Stimulated activated CD4-positive, alpha-beta T cell treated with anti-CD3 and anti-CD28 coated beads, Interleukin-1b, Interleukin-23, amount 100 ng/mL, for 4 hours (primary cell): ENCODE measurements around the gene GSTP1.
A peak's percentile ranks its signal among the peaks of the same experiment; 100 is the strongest.
"Not testable (repeated sequence)": the region's sequence is repeated elsewhere in the genome, so short reads cannot be mapped to it uniquely, and the experiment has no call there.

Source experiments
- DNase-seq, 2 donors: peaks; one replicate each; pipeline ENCODE4 v3.0.0-alpha.2; 2020; ENCODE audit warnings: low read depth in 2 of 2

Gene GSTP1

GRCh38 chr11:67597458-67597857 is 13.8 kb downstream of the GSTP1 start:
- DNase-seq: not testable (repeated sequence)

DNA sequence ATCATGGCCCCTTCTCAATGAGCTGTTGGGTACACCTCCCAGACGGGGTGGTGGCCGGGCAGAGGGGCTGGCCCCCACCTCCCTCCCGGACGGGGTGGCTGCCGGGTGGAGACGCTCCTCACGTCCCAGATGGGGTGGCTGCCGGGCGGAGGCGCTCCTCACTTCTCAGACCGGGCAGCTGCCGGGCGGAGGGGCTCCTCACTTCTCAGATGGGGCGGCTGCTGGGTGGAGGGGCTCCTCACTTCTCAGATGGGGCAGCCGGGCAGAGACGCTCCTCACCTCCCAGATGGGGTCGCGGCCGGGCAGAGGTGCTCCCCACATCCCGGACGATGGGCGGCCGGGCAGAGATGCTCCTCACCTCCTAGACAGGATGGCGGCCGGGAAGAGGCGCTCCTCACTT is 14.4 kb downstream of the GSTP1 start:
- DNase-seq: not testable (repeated sequence)

DNA sequence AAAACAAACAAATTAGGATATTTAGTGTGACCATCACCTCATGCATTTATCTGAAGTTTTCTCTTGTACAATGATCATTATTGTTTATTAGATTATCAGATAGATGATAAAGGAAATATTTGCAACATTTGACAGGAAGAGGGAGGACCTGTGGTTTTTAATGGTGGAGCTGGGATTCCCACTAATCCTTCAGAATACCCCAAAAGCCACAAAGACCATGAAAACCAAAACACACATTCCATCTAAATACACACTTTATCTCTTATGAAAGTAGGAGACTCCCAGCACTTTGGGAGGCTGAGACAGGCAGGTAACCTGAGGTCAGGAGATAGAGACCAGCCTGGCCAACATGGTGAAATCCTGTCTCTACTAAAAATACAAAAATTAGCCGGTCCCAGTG is 15.5 kb downstream of the GSTP1 start:
- no peak for DNase-seq

DNA sequence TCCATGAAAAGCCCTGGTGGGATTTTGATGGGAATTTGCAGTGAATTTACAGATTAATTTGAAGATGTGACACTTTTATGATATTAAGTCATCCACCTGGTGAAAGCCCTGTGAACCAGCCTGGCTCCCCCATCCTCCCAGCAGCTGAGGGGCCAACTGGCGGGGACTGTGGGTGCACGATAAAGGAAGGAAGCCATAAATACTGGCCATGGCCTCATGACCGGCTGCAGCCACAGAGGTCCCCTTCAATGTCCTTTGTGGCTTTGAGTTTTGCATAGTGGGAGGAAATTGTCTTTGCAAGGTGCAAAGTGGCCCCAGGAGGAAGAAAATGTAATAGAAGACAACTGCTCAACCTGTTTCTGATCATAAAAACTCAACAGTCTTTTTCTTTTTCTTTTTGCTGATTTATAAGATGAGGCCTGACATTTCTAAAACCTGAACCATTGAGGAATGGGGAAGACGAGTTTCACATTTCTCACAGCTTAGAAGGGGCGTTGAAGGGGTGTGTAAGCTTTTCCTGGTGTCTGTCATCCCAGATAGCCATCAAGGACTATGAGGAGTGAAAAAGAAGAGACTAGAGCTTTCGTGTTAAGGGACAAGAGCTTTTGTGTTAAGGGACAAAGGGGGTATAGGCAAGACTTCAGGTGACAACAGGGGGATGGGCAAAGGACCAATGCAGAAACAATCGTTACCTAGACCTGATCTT is 16.9 kb downstream of the GSTP1 start:
- no peak for DNase-seq

- no peak for DNase-seq
These were observed 17.5 kb downstream of the GSTP1 start for GRCh38 chr11:67601098-67601497.

- DNase-seq: not testable (repeated sequence)
These were observed 20.5 kb downstream of the GSTP1 start for GRCh38 chr11:67604119-67604518.

DNA sequence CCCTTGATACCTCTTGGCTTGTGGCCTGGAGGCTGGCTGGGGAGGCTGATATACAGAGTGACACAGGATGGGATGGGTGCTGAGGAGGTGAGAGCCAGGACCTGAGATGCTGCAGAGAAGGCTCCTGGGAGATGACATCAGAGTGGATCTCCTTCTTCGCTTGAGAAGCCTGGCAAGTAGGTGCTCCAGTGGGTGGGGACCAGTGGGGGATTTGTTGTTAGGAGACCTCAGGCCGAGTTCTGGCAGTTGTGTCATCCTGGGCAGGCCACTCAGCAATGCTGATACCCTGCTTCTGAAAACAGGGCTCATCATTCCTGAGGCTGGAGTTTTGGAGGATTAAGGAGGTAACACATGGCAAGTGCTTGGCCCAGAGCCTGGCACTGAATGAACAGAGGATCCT is 21.2 kb downstream of the GSTP1 start:
- no peak for DNase-seq

DNA sequence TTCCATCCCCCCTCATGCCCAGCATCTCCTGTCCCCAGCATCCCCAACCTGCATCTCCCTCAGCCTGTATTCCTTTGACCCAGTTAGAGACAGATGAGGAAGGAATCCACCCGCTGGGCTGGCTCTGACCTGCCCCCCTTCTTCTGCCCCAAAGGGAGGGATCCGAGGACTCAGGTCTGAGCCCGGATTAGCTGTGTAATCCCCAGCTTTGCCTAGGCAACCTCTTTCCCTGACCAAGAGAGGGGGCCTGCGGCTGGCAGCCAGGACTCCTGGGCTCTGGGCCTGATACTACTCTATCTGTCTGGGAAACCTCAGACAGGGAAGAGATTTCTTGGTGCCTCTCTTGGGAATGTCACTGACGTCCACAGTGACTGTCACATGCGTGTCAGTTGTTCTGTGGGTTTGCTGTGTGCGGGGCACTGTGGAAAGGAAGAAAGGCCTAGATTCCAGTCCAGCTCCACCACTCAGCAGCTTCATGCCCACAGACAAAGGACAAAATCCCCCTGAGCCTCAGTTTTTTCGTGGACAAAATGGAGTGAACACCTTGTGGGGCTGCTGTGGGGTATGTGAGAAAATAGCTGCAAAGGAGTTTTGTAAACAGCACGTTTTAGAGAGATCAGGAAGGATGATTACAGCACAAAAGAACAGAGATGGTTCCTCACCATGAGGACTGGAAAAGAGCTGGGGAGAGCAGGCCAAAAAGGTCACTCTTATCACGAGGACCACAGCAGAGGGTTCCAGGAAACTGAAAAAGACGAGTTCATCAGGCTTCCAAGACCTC is 21.8 kb downstream of the GSTP1 start:
- DNase-seq: no peak

DNA sequence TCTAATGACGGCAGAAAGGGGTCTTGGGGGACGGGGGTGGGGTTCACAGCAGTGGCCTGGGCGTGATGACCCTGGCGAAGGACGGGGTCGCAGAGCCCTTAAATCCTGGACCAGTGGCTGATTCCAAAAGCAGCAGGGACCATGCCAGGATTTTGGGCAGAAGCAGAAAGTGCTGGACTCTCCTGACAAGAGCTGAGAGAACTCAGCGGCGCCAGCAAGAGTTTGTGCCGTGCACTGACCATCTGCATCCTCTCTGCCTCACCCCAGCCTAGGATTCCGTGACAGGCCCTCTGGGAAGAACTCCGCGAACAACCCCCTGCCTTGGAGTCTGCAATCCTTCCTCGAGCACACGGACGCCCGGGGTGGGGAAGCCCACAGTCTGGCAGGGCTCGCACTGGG is 22.5 kb downstream of the GSTP1 start:
- DNase-seq: no peak

DNA sequence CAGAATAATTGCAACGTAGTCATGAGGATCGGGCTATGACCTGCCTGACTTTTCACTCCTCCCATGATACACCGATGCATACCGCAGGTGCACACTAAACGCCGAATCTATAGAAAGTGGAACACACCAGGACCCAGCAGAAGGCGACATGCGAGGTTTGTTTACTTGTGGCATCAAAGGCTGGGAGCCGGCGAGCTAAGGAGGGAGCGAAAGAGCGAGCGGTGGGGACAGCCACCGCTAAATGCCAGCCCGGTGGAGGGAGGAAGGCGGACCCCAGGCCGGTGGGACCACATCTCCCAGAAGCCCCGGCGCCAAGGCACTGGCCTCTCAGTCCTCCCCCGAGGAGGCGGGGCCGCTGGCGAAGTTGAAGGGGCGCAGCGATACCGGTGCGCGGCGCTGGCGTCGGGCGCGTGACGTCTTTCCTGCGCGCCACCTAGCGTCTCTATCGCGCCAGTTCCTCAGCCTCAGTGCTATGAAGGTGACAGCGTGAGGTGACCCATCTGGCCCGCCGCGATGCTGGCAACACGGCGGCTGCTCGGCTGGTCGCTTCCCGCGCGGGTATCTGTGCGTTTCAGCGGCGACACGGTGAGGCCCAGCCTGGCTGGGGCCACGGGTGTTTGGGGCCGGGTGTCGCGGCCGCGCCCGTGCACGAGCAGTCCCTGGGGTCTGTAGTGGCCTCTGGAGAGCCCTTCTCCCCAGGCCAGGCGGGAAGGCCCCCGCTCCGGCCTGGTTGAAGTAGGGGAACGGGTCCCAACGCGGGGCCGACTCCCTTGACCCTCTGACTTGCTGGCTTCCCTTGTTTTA is 23.1 kb downstream of the GSTP1 start, which contains the start of gene NDUFV1:
NDUFV1 (plus strand) TSS at position 445 of the 804 bp plus-strand sequence; CDS start at position 514, 69 bp downstream.
- peak; percentile 92 to 96 for DNase-seq

DNA sequence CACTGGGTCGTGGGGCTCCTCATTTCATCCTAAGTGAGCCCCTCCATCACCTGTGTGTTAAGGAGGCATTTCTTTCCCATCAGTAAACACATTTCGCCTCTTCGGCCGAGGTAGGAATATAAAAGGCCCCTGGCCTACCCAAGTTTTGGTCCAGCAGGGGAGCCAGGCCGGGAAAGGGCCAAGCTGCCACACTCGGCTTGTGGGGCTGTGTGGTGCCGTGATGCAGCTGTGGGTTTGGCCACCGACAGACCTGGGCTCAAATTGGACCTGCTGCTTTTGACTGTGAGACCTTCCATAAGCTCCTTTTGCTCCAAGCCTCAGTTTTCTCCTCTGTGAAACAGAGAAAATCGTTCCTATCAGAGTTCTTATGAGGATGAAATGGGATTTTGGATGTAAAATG is 23.9 kb downstream of the GSTP1 start:
- DNase-seq: no peak

DNA sequence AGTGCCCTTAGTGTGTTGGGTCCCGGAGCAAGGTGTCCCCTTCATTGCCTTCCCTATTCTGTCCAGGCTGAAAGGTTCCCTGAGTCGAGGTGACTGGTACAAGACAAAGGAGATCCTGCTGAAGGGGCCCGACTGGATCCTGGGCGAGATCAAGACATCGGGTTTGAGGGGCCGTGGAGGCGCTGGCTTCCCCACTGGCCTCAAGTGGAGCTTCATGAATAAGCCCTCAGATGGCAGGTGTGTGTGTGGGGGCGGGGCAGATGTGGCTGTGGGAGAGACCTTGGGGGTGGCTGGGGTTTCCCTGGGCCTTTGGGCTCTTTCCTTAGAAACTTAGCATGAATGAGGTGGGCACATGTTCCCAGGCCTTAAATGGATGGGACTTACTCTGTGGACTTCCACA is 24.9 kb downstream of the GSTP1 start:
- no peak for DNase-seq

GRCh38 chr11:67609316-67609715 is 25.7 kb downstream of the GSTP1 start:
- no peak for DNase-seq

DNA sequence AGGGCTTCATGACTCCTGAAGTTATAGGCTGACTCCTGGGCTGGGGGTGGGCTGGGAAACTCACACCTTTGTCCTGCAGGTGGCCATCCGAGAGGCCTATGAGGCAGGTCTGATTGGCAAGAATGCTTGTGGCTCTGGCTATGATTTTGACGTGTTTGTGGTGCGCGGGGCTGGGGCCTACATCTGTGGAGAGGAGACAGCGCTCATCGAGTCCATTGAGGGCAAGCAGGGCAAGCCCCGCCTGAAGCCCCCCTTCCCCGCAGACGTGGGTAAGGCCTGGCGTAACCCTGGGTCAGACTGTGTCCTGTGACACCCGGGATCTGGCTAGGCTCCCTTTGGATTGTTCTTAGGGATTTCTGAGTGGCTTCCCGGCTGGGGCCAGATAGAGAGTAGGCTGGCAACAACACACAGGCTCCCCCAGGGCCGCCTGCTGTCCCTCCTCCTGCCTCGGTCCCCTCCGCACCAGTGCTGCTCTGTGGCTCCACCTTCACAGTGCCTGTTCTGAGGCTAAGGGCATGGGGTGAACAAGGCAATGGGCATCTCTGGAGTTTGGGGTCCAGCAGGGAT is 26.8 kb downstream of the GSTP1 start:
- DNase-seq: no peak

GRCh38 chr11:67611165-67611564 is 27.6 kb downstream of the GSTP1 start:
- DNase-seq: no peak

GRCh38 chr11:67611704-67612587 is 28.3 kb downstream of the GSTP1 start:
- no peak for DNase-seq

GRCh38 chr11:67612751-67613150 is 29.1 kb downstream of the GSTP1 start:
- no peak for DNase-seq

DNA sequence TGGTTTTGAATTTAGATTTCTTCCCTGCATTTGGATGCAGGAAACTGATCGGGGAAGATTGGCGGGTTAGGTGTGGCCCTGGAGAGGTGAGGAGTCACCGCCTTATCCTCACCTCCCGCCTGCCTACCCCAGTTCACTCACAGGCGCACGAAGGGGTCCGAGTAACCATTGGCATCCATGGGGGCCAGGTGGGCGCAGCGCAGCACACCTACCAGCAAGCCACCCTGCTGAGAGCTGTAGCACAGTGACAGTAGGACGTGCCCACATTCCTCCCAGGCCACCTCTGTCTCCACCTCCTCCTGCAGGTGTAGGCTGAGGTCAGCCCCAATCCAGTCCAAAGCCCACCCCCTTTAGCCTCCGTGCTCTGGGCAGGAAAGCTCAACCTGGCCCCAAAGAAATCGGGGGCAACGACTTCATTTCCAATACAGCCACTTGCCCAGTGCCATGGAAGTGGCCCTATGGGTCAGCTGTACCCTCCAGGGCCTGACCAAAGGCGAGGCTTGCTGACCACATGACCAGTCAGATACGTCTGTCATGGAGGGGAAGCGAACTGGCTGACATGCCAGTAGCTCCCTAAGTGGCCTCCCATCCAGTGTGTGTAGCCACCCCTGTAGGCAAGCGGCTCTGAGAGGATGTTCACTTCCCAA is 29.8 kb downstream of the GSTP1 start:
- no peak for DNase-seq

DNA sequence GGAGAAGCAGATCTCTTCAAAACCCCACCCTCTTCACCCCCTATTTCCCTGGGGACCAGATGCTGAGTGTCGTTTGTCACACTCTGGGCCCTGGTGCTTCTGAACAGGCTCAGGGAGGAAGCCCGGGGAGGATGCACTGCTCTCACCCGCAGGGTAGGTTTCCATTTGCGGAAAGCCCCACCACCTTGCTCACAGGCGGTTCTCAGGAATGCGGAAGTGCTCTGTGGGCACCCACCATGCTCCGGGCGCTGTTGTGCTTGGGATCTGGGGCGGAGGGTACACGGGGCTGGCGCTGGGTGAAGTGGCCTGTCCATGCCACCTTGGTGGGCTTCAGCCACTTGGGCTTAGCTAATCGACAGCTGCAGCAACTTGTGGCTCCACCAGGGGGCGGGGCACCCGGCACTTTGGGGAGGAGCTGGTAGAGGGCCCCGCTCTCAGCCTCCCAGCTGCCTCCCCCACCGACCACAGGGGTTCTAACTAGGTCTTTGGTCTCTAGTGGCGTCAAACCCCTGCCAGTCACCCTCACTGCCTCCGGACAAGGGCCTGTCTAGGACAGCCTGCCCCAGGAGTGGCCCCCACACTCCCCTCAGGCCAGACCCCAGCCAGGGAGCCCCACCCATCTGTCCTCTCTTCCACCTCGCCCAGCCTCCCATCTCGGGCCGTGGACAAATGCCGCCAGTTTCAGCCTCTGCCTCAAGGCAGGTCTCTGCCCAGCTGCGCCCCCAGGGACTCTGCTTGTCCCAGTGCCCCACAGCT is 30.5 kb downstream of the GSTP1 start:
- DNase-seq: peak; percentile 68 to 70
